Suprapubic skin (tissue), 4 donors: ENCODE measurements around the gene FBXO10.

Experiments
- CTCF ChIP-seq, 2 donors: fragments of 200-600 bp in 1 of 2; fragments of 450-650 bp in 1 of 2; sonication (generic) in 1 of 2; IDR thresholded peaks; one replicate each; pipeline ENCODE4 v1.5.1; 2016 to 2019; ENCODE audit warnings: antibody characterized with exemption in 2 of 2, mild to moderate bottlenecking in 1 of 2, moderate library complexity in 1 of 2
- EP300 ChIP-seq: sonication (generic); formaldehyde crosslinking; IDR thresholded peaks from one replicate; pipeline ENCODE4 v1.6.1; 2017; ENCODE audit warnings: antibody characterized with exemption
- POLR2A ChIP-seq, 2 donors: fragments of 450-650 bp; IDR thresholded peaks; one replicate each; pipeline ENCODE4 v1.6.1; 2017; ENCODE audit warnings: antibody characterized with exemption in 2 of 2, mild to moderate bottlenecking in 2 of 2, moderate library complexity in 2 of 2
- POLR2AphosphoS5 ChIP-seq, 3 donors: sonication (generic); formaldehyde crosslinking; IDR thresholded peaks; one replicate each; pipeline ENCODE4 v1.6.1; 2017; ENCODE audit warnings: antibody characterized with exemption in 3 of 3

- TF ChIP-seq CTCF (IDR thresholded peaks at IDR 0.05) = no peak
- TF ChIP-seq POLR2AphosphoS5 (IDR thresholded peaks at IDR 0.05) = no peak
- TF ChIP-seq EP300 = no peak
- no peak for TF ChIP-seq POLR2A (IDR thresholded peaks at IDR 0.05)
Measured at GRCh38 chr9:37575511-37575914, 667 bp downstream of the FBXO10 start.
